SK-N-SH treated with all-trans-retinoic acid at 6 μM for 48 hours (cell line): ENCODE data around the gene ZBTB39.
A peak's percentile ranks its signal among the peaks of the same experiment; 100 is the strongest.

Source experiments
- ATAC-seq: fragments of 200-7000 bp; cut with Tn5 transposase; 3 replicates; pipeline ENCODE4 v1.9.1; 2020; ENCODE audit warnings: mild to moderate bottlenecking, moderate library complexity
- ARNTL ChIP-seq: fragments of 450-650 bp; formaldehyde crosslinking; IDR thresholded peaks from 2 replicates; pipeline ENCODE4 v1.5.0; 2020; ENCODE audit warnings: low read depth, mild to moderate bottlenecking, moderate library complexity, borderline replicate concordance
- BACH2 ChIP-seq: fragments of 250-450 bp; sonication (Bioruptor Pico); IDR thresholded peaks from 2 replicates; pipeline ENCODE4 v1.9.0; 2021; ENCODE audit warnings: mild to moderate bottlenecking, borderline replicate concordance
- CSDC2 ChIP-seq: fragments of 250-450 bp; sonication (Bioruptor Pico); IDR thresholded peaks from 2 replicates; pipeline ENCODE4 v1.5.0; 2020; ENCODE audit warnings: mild to moderate bottlenecking, moderate library complexity
- ESRRG ChIP-seq: fragments of 250-450 bp; sonication (Bioruptor Pico); IDR thresholded peaks from 2 replicates; pipeline ENCODE4 v1.6.1; 2021; ENCODE audit warnings: mild to moderate bottlenecking
- GLIS3 ChIP-seq: fragments of 250-450 bp; sonication (Bioruptor Pico); IDR thresholded peaks from 2 replicates; pipeline ENCODE4 v1.5.0; 2020; ENCODE audit warnings: mild to moderate bottlenecking, moderate library complexity
- ISL1 ChIP-seq: fragments of 250-450 bp; sonication (Bioruptor Pico); IDR thresholded peaks from 2 replicates; pipeline ENCODE4 v2.1.2; 2022; ENCODE audit warnings: mild to moderate bottlenecking, moderate library complexity
- OSR1 ChIP-seq: fragments of 250-450 bp; sonication (Bioruptor Pico); IDR thresholded peaks from 2 replicates; pipeline ENCODE4 v1.8.0; 2022; ENCODE audit warnings: moderate library complexity, mild to moderate bottlenecking, inconsistent platforms
- PPARA ChIP-seq: fragments of 250-450 bp; sonication (Bioruptor Pico); IDR thresholded peaks from 2 replicates; pipeline ENCODE4 v1.5.0; 2020; ENCODE audit warnings: mild to moderate bottlenecking, borderline replicate concordance
- SNAI2 ChIP-seq: fragments of 250-450 bp; sonication (Bioruptor Pico); IDR thresholded peaks from 2 replicates; pipeline ENCODE4 v1.5.0; 2020; ENCODE audit warnings: mild to moderate bottlenecking, moderate library complexity
- TCF4 ChIP-seq: fragments of 250-450 bp; sonication (Bioruptor Pico); IDR thresholded peaks from 2 replicates; pipeline ENCODE4 v1.8.0; 2021; ENCODE audit warnings: mild to moderate bottlenecking, moderate library complexity, borderline replicate concordance
- TOX ChIP-seq: fragments of 250-450 bp; sonication (Bioruptor Pico); IDR thresholded peaks from 2 replicates; pipeline ENCODE4 v1.8.0; 2021; ENCODE audit warnings: mild to moderate bottlenecking, moderate library complexity, borderline replicate concordance
- ZFP30 ChIP-seq: fragments of 450-650 bp; formaldehyde crosslinking; IDR thresholded peaks from 2 replicates; pipeline ENCODE4 v1.5.0; 2022; ENCODE audit warnings: mild to moderate bottlenecking, moderate library complexity
- ZNF565 ChIP-seq: fragments of 450-650 bp; formaldehyde crosslinking; conservative IDR thresholded peaks from 2 replicates; pipeline ENCODE4 v1.5.0; 2020; ENCODE audit warnings: low read depth, mild to moderate bottlenecking, moderate library complexity
- TF ChIP-seq, protein P1 (sequence below): fragments of 250-450 bp; sonication (Bioruptor Pico); IDR thresholded peaks from 2 replicates; pipeline ENCODE4 v1.5.0; 2020; ENCODE audit warnings: mild to moderate bottlenecking, moderate library complexity
- TF ChIP-seq, protein P2 (sequence below): fragments of 250-450 bp; sonication (Bioruptor Pico); IDR thresholded peaks from 2 replicates; pipeline ENCODE4 v1.8.0; 2020; ENCODE audit warnings: mild to moderate bottlenecking, moderate library complexity, borderline replicate concordance
- TF ChIP-seq, protein P3 (sequence below): fragments of 250-450 bp; sonication (Bioruptor Pico); IDR thresholded peaks from 2 replicates; pipeline ENCODE4 v1.5.1; 2021; ENCODE audit warnings: mild to moderate bottlenecking, moderate library complexity
- TF ChIP-seq, protein P4 (sequence below): fragments of 250-450 bp; sonication (Bioruptor Pico); IDR thresholded peaks from 2 replicates; pipeline ENCODE4 v1.5.1; 2020; ENCODE audit warnings: low read depth, mild to moderate bottlenecking, moderate library complexity
- TF ChIP-seq, protein P5 (sequence below): fragments of 250-450 bp; sonication (Bioruptor Pico); IDR thresholded peaks from 2 replicates; pipeline ENCODE4 v1.8.0; 2021; ENCODE audit warnings: low read depth, mild to moderate bottlenecking, moderate library complexity, borderline replicate concordance

Gene ZBTB39

DNA sequence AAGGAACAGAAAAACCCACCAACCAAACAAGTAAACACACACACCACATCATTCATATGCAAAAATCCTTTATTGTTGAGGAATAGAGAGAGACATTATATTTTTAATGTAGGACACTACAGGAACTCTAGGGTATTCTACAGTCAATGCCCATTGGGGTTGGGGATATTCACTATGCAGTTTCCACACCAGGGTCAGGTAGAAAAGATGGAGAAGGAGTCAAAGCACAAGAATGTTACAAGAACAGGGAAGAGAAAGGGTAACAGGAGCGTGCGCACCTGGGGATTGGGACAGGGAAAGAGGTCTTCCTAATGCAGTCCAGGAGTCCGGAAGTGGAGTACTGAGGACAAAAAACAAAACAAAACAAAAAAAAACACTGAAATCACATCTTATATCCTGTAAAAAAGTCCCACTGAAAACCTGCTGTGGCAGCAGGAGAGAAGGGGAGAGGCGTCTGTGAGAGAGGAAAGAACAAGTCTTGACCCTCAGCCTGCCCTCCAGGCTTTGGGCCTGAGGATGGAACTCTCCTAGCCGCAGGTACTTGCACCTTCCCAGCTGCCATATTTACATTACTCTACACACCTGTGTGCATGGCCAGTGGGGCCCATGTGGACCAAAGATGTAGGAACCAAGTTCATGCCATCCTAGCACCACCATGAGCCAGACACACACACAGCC lies 3.7 kb upstream of the ZBTB39 start:
- TF ChIP-seq TOX (CRISPR knock-in tag) (no peak), CSDC2 (CRISPR knock-in tag) (no peak), SNAI2 (no peak), TCF4 (CRISPR knock-in tag) (no peak)
- TF ChIP-seq, protein P1, sequence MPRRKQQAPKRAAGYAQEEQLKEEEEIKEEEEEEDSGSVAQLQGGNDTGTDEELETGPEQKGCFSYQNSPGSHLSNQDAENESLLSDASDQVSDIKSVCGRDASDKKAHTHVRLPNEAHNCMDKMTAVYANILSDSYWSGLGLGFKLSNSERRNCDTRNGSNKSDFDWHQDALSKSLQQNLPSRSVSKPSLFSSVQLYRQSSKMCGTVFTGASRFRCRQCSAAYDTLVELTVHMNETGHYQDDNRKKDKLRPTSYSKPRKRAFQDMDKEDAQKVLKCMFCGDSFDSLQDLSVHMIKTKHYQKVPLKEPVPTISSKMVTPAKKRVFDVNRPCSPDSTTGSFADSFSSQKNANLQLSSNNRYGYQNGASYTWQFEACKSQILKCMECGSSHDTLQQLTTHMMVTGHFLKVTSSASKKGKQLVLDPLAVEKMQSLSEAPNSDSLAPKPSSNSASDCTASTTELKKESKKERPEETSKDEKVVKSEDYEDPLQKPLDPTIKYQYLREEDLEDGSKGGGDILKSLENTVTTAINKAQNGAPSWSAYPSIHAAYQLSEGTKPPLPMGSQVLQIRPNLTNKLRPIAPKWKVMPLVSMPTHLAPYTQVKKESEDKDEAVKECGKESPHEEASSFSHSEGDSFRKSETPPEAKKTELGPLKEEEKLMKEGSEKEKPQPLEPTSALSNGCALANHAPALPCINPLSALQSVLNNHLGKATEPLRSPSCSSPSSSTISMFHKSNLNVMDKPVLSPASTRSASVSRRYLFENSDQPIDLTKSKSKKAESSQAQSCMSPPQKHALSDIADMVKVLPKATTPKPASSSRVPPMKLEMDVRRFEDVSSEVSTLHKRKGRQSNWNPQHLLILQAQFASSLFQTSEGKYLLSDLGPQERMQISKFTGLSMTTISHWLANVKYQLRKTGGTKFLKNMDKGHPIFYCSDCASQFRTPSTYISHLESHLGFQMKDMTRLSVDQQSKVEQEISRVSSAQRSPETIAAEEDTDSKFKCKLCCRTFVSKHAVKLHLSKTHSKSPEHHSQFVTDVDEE (CRISPR knock-in tag), result no peak
- TF ChIP-seq, protein P2, sequence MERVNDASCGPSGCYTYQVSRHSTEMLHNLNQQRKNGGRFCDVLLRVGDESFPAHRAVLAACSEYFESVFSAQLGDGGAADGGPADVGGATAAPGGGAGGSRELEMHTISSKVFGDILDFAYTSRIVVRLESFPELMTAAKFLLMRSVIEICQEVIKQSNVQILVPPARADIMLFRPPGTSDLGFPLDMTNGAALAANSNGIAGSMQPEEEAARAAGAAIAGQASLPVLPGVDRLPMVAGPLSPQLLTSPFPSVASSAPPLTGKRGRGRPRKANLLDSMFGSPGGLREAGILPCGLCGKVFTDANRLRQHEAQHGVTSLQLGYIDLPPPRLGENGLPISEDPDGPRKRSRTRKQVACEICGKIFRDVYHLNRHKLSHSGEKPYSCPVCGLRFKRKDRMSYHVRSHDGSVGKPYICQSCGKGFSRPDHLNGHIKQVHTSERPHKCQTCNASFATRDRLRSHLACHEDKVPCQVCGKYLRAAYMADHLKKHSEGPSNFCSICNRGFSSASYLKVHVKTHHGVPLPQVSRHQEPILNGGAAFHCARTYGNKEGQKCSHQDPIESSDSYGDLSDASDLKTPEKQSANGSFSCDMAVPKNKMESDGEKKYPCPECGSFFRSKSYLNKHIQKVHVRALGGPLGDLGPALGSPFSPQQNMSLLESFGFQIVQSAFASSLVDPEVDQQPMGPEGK (CRISPR knock-in tag), result no peak

DNA sequence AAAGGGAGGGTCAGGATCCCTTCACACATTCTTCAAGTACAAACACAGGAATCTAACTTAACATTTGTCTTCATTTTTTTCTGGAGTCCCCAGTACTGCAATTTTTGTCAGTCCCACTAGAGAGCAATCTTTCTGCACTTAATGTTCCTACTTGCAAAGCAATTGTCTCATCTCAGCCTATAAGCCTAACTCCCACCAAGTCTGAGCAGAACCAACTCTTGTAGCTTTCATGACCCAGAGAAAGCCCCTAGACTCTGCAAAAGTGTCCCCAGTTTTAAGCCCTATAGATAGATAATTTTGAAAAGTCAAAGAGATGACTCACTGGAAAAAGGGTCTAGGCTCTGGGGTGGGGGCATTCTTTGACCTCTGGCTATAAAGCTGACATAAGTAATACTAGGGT lies 1.8 kb upstream of the ZBTB39 start:
- TF ChIP-seq, protein P1 (CRISPR knock-in tag), result no peak
- TF ChIP-seq OSR1 (CRISPR knock-in tag) (no peak), ZFP30 (CRISPR knock-in tag) (no peak), PPARA (CRISPR knock-in tag) (no peak), ISL1 (CRISPR knock-in tag) (no peak), ESRRG (CRISPR knock-in tag) (no peak), ZNF565 (no peak), BACH2 (no peak), TCF4 (CRISPR knock-in tag) (no peak), GLIS3 (CRISPR knock-in tag) (no peak), ARNTL (no peak)
- TF ChIP-seq, protein P3, sequence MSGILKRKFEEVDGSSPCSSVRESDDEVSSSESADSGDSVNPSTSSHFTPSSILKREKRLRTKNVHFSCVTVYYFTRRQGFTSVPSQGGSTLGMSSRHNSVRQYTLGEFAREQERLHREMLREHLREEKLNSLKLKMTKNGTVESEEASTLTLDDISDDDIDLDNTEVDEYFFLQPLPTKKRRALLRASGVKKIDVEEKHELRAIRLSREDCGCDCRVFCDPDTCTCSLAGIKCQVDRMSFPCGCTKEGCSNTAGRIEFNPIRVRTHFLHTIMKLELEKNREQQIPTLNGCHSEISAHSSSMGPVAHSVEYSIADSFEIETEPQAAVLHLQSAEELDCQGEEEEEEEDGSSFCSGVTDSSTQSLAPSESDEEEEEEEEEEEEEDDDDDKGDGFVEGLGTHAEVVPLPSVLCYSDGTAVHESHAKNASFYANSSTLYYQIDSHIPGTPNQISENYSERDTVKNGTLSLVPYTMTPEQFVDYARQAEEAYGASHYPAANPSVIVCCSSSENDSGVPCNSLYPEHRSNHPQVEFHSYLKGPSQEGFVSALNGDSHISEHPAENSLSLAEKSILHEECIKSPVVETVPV (CRISPR knock-in tag), result no peak
- TF ChIP-seq, protein P4, sequence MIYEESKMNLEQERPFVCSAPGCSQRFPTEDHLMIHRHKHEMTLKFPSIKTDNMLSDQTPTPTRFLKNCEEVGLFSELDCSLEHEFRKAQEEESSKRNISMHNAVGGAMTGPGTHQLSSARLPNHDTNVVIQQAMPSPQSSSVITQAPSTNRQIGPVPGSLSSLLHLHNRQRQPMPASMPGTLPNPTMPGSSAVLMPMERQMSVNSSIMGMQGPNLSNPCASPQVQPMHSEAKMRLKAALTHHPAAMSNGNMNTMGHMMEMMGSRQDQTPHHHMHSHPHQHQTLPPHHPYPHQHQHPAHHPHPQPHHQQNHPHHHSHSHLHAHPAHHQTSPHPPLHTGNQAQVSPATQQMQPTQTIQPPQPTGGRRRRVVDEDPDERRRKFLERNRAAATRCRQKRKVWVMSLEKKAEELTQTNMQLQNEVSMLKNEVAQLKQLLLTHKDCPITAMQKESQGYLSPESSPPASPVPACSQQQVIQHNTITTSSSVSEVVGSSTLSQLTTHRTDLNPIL, result no peak
- TF ChIP-seq, protein P5, sequence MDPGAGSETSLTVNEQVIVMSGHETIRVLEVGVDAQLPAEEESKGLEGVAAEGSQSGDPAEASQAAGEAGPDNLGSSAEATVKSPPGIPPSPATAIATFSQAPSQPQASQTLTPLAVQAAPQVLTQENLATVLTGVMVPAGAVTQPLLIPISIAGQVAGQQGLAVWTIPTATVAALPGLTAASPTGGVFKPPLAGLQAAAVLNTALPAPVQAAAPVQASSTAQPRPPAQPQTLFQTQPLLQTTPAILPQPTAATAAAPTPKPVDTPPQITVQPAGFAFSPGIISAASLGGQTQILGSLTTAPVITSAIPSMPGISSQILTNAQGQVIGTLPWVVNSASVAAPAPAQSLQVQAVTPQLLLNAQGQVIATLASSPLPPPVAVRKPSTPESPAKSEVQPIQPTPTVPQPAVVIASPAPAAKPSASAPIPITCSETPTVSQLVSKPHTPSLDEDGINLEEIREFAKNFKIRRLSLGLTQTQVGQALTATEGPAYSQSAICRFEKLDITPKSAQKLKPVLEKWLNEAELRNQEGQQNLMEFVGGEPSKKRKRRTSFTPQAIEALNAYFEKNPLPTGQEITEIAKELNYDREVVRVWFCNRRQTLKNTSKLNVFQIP (CRISPR knock-in tag), result no peak
- TF ChIP-seq, protein P2 (CRISPR knock-in tag), result no peak

More for the DNA sequence above, 3.7 kb upstream of the ZBTB39 start:
- ATAC-seq, result no peak

More for the DNA sequence above, 1.8 kb upstream of the ZBTB39 start:
- ATAC-seq, result peak; percentile 71
